Islet of Langerhans (tissue), 1 donor: ENCODE measurements around the gene GJD3.

Source experiments
- FAIRE-seq: peaks from one replicate; lab custom pipeline; 2011; peaks lifted over from hg19 to GRCh38; lab: Jason Lieb, UNC

The GJD3 gene

GRCh38 chr17:40321961-40322357, 42.6 kb downstream of the GJD3 start:
- FAIRE-seq, result no peak

DNA sequence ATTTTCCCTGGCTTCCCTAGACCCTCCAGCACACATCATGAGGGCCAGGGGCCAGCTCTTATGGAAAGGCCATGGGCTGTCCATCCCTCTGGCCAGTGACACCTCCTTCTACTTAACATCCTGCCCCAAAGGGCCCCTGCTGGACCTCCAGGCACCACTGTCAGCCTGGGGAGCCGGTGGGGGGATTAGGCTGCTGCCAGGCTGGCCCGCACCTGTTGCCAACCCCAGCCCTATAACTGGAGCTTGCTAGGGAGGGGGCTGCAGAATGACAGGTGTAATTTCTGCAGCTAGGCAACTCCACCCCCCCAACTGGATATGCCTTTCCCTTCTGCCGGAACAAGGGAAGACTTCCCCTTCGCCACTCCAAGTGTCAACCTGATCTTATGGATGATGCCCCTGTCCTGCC, 43.0 kb downstream of the GJD3 start:
- no peak for FAIRE-seq

- no peak for FAIRE-seq
These were observed 43.6 kb downstream of the GJD3 start for GRCh38 chr17:40320756-40321523.

GRCh38 chr17:40319651-40320540, 44.6 kb downstream of the GJD3 start:
- no peak for FAIRE-seq

- no peak for FAIRE-seq
These were observed 45.6 kb downstream of the GJD3 start for GRCh38 chr17:40318830-40319391.

GRCh38 chr17:40317880-40318829, 46.4 kb downstream of the GJD3 start:
- peak; percentile 5 for FAIRE-seq

DNA sequence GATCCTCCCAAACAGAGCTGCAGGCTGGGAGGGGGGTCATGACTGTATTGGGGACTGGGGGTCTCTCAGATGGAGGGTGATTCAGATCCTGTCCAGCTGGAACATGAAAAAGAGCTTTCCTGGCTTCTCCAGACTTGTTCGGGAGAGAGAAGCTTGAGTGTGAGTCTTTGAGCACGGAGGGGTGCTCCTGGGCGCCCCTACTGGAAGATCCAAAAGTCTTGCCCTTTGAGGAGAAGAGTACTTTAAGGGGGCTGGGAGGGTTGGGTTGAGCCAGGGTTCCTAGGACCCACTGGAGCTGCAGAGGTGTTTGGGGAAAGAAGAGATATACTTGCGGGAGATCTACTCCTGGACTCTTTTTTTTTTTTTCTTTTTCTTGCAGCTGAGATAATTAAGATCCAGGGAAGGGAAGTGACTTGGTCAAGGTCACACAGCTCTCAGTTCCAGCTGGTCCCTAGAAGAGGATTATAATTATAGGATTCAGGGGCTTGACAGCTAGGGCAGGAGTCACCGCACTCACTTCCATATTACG, 47.1 kb downstream of the GJD3 start:
- no peak for FAIRE-seq

GRCh38 chr17:40316571-40317344, 47.8 kb downstream of the GJD3 start:
- no peak for FAIRE-seq

GRCh38 chr17:40315678-40316570, 48.6 kb downstream of the GJD3 start:
- FAIRE-seq, result no peak

DNA sequence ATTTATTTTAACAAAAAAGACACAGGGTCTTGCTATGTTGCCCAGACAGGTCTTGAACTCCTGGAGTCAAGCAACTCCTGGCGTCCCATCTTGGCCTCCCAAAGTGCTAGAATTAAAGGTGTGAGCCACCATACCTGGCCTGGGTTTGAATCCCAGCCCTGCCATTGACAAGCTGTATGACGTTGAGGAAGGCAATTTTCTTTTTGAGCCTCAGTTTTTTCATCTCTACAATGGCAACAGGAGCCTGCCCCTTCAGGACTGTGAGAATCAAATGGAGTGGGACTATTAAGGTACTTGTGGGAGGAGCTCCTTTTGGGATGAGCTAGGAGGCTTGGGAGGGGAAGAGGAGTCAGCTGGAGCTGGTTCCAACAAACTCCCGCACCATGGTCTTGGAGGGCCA, 49.3 kb downstream of the GJD3 start:
- FAIRE-seq, result no peak

- peak; percentile 49 for FAIRE-seq
These were observed 50.0 kb downstream of the GJD3 start for GRCh38 chr17:40314584-40314956.

DNA sequence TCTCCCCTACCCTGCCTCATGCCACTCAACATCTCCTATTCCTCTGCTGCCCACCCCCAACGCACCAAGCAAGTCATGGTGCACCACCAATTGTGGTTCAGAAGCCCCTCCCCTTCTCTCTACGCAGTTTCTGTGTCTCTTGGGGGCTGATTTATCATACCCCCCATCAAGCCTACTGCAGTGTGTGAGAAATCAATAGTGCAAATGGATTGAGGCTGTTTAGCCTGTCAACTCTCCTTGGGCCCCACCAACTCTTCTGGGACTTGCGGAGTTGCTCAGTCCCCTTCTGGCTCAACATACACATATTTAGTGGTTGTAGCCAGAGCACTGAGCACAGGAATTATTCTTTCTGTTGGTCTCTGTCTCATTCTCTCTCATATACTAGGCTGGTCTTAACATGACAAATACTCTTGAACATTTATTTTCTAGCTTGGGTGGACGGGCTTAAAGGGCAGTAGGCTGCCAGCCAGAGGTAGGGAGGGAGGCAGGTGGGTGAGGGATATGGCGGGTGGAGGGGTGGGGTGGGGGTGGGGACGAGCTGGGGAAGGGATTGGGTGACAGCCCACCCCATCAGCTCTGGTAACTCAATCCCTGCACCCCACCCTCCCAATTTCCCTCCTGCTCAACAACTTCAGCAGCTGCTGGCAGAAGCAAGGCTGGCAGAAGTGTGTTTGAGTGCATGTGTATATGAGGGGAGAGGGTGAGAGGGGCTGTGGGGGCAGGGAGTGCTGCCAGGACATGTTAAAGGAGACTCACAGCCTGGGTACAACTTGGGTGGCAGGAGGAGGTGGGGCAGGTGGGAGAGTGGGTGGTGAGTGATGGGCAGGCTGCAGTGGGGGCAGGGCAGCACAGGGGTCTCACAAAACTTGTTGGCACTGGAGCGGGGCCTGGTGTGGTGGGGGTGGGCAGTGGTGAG, 50.6 kb downstream of the GJD3 start:
- FAIRE-seq, result no peak
